Stimulated activated CD4-positive, alpha-beta T cell treated with anti-CD3 and anti-CD28 coated beads, Interleukin-4, amount 100 ng/mL, for 48 hours (primary cell): Measurements from ENCODE around the gene SPI1.

ENCODE experiments used
- DNase-seq, 2 donors: peaks; one replicate each; pipeline ENCODE4 v3.0.0-alpha.2; 2020; ENCODE audit warnings: low read depth in 2 of 2

SPI1 gene

GRCh38 chr11:47378010-47378835 is at the start of gene SPI1:
Gene SPI1, minus strand, starts transcription at chr11:47378547. Its CDS starts 194 bp downstream, at chr11:47378353.
- DNase-seq, result no peak

GRCh38 chr11:47426062-47426956 is 48.0 kb upstream of the SPI1 start, which contains the start of gene PSMC3:
Gene PSMC3, minus strand, starts transcription at chr11:47426439. Its CDS starts 160 bp downstream, at chr11:47426279.
- DNase-seq, result peak; percentile 99

- DNase-seq, result no peak
Observed at GRCh38 chr11:47425611-47426010, 47.3 kb upstream of the SPI1 start.

GRCh38 chr11:47418454-47419259 is 40.3 kb upstream of the SPI1 start:
- no peak for DNase-seq

GRCh38 chr11:47417712-47418111 is 39.4 kb upstream of the SPI1 start:
- no peak for DNase-seq

- DNase-seq, result no peak
Observed at GRCh38 chr11:47415949-47416472, 37.7 kb upstream of the SPI1 start.

- no peak for DNase-seq
Observed at GRCh38 chr11:47415091-47415854, 36.9 kb upstream of the SPI1 start.

- DNase-seq, result no peak
Observed at GRCh38 chr11:47414685-47415070, 36.3 kb upstream of the SPI1 start.

GRCh38 chr11:47413908-47414684 is 35.7 kb upstream of the SPI1 start:
- no peak for DNase-seq

- no peak for DNase-seq
Observed at GRCh38 chr11:47413351-47413750, 35.0 kb upstream of the SPI1 start.

- DNase-seq, result peak; percentile 54 to 58
Observed at GRCh38 chr11:47411884-47412746, 33.8 kb upstream of the SPI1 start.

GRCh38 chr11:47410370-47411264 is 32.3 kb upstream of the SPI1 start:
- DNase-seq, result no peak

- DNase-seq, result no peak
Observed at GRCh38 chr11:47409440-47410369, 31.4 kb upstream of the SPI1 start.

- no peak for DNase-seq
Observed at GRCh38 chr11:47408598-47409439, 30.5 kb upstream of the SPI1 start.

GRCh38 chr11:47407746-47408590 is 29.6 kb upstream of the SPI1 start, which contains the start of gene SLC39A13:
Gene SLC39A13, plus strand, starts transcription at chr11:47408590. Its CDS starts 1,505 bp downstream, at chr11:47410095.
- DNase-seq, result peak; percentile 87 to 90
